Endodermal cell (in vitro differentiated cells): Measurements from ENCODE around the gene RSRC1. TPM values are rescaled to one million over a fixed set of nuclear protein-coding genes. Genes with fewer than 3 reads are reported as not detected.

Experiments
- DNase-seq: peaks from one replicate; pipeline ENCODE4 v3.0.0-alpha.2; 2017
- H3K27ac ChIP-seq: 2 replicates; pipeline ENCODE4 v1.5.1; 2013; ENCODE audit warnings: mild to moderate bottlenecking, low read depth, low read length, moderate library complexity
- H3K27me3 ChIP-seq: 2 replicates; pipeline ENCODE4 v1.6.1; 2013; ENCODE audit warnings: mild to moderate bottlenecking, low read length, moderate library complexity; ENCODE audit not compliant: insufficient read depth, control insufficient read depth, poor library complexity, severe bottlenecking
- H3K36me3 ChIP-seq: 2 replicates; pipeline ENCODE4 v1.7.0; 2013; ENCODE audit warnings: mild to moderate bottlenecking, low read length, moderate library complexity; ENCODE audit not compliant: control insufficient read depth, insufficient read depth
- H3K4me1 ChIP-seq: one replicate; pipeline ENCODE4 v1.7.0; 2013; ENCODE audit warnings: low read length; ENCODE audit not compliant: control insufficient read depth, insufficient read depth
- H3K4me3 ChIP-seq: 2 replicates; pipeline ENCODE4 v1.5.1; 2013; ENCODE audit warnings: mild to moderate bottlenecking, low read length, moderate library complexity
- H3K9ac ChIP-seq: 2 replicates; pipeline ENCODE4 v1.6.1; 2013; ENCODE audit warnings: mild to moderate bottlenecking, low read length, moderate library complexity; ENCODE audit not compliant: poor library complexity, severe bottlenecking; ENCODE audit errors: extremely low read depth
- H3K9me3 ChIP-seq: 2 replicates; pipeline ENCODE4 v1.6.1; 2013; ENCODE audit warnings: mild to moderate bottlenecking, low read length, moderate library complexity; ENCODE audit not compliant: control insufficient read depth
- H3K27ac Mint-ChIP-seq: 2 replicates; pipeline ENCODE4 v1.8.0; 2020; ENCODE audit warnings: mixed read lengths
- H3K27me3 Mint-ChIP-seq: 2 replicates; pipeline ENCODE4 v1.8.0; 2021; ENCODE audit warnings: mild to moderate bottlenecking, mixed read lengths; ENCODE audit not compliant: insufficient read depth
- H3K36me3 Mint-ChIP-seq: 2 replicates; pipeline ENCODE4 v1.8.0; 2020; ENCODE audit warnings: low read depth, mixed read lengths
- H3K4me1 Mint-ChIP-seq: 2 replicates; pipeline ENCODE4 v1.8.0; 2020; ENCODE audit warnings: mixed read lengths
- H3K4me3 Mint-ChIP-seq: 2 replicates; pipeline ENCODE4 v1.8.0; 2020; ENCODE audit warnings: mild to moderate bottlenecking, moderate library complexity, mixed read lengths
- H3K9me3 Mint-ChIP-seq: 2 replicates; pipeline ENCODE4 v1.8.0; 2020; ENCODE audit warnings: mild to moderate bottlenecking, mixed read lengths
- CTCF ChIP-seq: fragments of 200-600 bp; sonication (generic); conservative IDR thresholded peaks from 2 replicates; pipeline ENCODE4 v1.5.0; 2021; ENCODE audit warnings: antibody characterized with exemption, mild to moderate bottlenecking
- WGBS, 2 experiments: methylation state at CpG; one replicate each; pipeline versions ENCODE4 v1.1.5 to v1.1.7; 2013; ENCODE audit warnings: missing lambda C conversion rate in 2 of 2, mixed read lengths in 1 of 2; ENCODE audit not compliant: insufficient coverage in 1 of 2, insufficient read length in 1 of 2; 5-methylcytosine and 5-hydroxymethylcytosine counted together
- total RNA-seq, 2 donors: library from RNA; stranded (reverse); fragmentation: NEBNext Ultra II Directional in 1 of 2; extraction: Animal tissue kit (Norgen Biotek cat#: 25700) in 1 of 2; gene quantifications; 2 replicates in 1 of 2; 3 replicates in 1 of 2; pipeline ENCODE4 v1.2.1, GENCODE V29; 2021

The RSRC1 gene
- total RNA-seq, 2 donors from 2014 or later = 45.3 to 52.1 TPM

DNA sequence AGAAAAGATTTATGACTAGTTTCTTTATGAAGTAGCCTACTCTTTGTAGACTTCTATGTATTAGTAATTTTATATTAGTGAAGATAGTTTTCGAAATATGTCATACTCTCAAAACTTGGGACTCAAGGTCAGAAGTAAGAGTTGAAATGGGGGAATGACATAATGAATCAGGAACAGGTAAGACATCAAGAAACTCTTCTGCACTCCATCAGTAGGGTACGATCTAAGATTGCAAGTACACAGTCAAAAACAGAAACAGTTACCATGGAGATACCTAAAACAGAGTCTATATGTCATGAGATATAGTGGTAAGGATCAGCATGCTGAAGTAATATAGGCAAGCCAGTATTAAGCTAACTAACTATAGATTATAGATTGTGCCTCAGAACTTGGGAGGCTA is 274.1 kb downstream of the RSRC1 start:
- Histone ChIP-seq H3K27ac (no peak overlapping the region), H3K9ac (no peak overlapping the region), H3K4me1 (no peaks in the 10 kb centered on the region), H3K9me3 (no peaks in the 10 kb centered on the region), H3K4me3 (no peak overlapping the region), H3K36me3 (no peaks in the 10 kb centered on the region), H3K27me3 (no peaks in the 10 kb centered on the region)
- no peaks in the 10 kb centered on the region for H3K27me3 Mint-ChIP-seq
- no peaks in the 10 kb centered on the region for H3K36me3 Mint-ChIP-seq
- H3K27ac Mint-ChIP-seq = no peak overlapping the region
- no peaks in the 10 kb centered on the region for H3K9me3 Mint-ChIP-seq
- H3K4me1 Mint-ChIP-seq = no peaks in the 10 kb centered on the region
- WGBS, 2 experiments = 93 to 96% methylated on average over 2 of the region's 2 CpGs
- H3K4me3 Mint-ChIP-seq = no peak overlapping the region
- DNase-seq = no peak
- TF ChIP-seq CTCF = no peak

DNA sequence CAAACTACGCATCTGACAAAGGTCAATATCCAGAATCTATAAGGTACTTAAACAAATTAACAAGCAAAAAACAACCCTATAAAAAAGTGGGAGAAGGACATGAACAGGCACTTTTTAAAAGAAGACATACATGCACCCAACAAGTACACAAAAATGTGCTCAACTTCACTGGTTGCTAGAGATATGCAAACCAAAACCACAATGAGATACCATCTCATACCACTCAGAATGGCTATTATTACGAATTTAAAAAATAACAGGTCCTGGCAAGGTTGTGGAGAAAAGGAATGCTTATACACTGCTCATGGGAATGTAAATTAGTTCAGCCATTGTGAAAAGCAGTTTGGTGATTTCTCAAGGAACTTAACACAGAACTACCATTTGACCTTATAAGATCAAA is 285.5 kb downstream of the RSRC1 start:
- WGBS, 2 experiments = 95% methylated on average over 2 of the region's 2 CpGs; no CpG with 5 or more reads in 1 of the 2 experiments
- no peak overlapping the region for H3K27ac Mint-ChIP-seq

GRCh38 chr3:158402590-158402989 is 292.7 kb downstream of the RSRC1 start:
- no peaks in the 10 kb centered on the region for H3K27me3 ChIP-seq
- no peak overlapping the region for H3K27ac Mint-ChIP-seq
- H3K27me3 Mint-ChIP-seq = no peaks in the 10 kb centered on the region
- H3K4me1 Mint-ChIP-seq = no peaks in the 10 kb centered on the region
- H3K27ac ChIP-seq = no peak overlapping the region
- no peak overlapping the region for H3K4me3 Mint-ChIP-seq
- no peak overlapping the region for H3K9ac ChIP-seq
- DNase-seq = no peak
- H3K9me3 ChIP-seq = no peaks in the 10 kb centered on the region
- no peak overlapping the region for H3K4me3 ChIP-seq
- no peaks in the 10 kb centered on the region for H3K4me1 ChIP-seq
- H3K9me3 Mint-ChIP-seq = no peaks in the 10 kb centered on the region
- H3K36me3 ChIP-seq = no peaks in the 10 kb centered on the region
- no peak for TF ChIP-seq CTCF
- no peaks in the 10 kb centered on the region for H3K36me3 Mint-ChIP-seq

More for the DNA sequence above, 285.5 kb downstream of the RSRC1 start:
- Mint-ChIP-seq H3K4me1 (no peaks in the 10 kb centered on the region), H3K27me3 (no peaks in the 10 kb centered on the region), H3K9me3 (peaks cover 35% of the 10 kb centered on the region), H3K4me3 (no peak overlapping the region), H3K36me3 (peaks cover 18% of the 10 kb centered on the region)
- no peak overlapping the region for H3K27ac ChIP-seq
- no peak overlapping the region for H3K4me3 ChIP-seq
- H3K36me3 ChIP-seq = no peaks in the 10 kb centered on the region
- no peaks in the 10 kb centered on the region for H3K4me1 ChIP-seq
- no peaks in the 10 kb centered on the region for H3K27me3 ChIP-seq
- H3K9me3 ChIP-seq = peaks cover 11% of the 10 kb centered on the region
- H3K9ac ChIP-seq = no peak overlapping the region
- DNase-seq = no peak
- no peak for TF ChIP-seq CTCF
